Kidney (tissue), 14 donors: Measurements from ENCODE around the gene SLC25A21. TPM values are rescaled to one million over a fixed set of nuclear protein-coding genes. Genes with fewer than 3 reads are reported as not detected.

Experiments used
- DNase-seq, 5 donors: peaks; one replicate each; pipeline ENCODE4 v3.0.0-alpha.2; 2013 to 2020
- FAIRE-seq: peaks from 2 replicates; lab custom pipeline; 2012; peaks lifted over from hg19 to GRCh38; lab: Jason Lieb, UNC
- H3K27ac ChIP-seq, 2 donors: one replicate each; pipeline ENCODE4 v1.7.0; 2013; ENCODE audit warnings: low read depth in 2 of 2, low read length in 2 of 2, inconsistent platforms in 1 of 2
- H3K27me3 ChIP-seq: one replicate; pipeline ENCODE4 v1.7.1; 2013; ENCODE audit warnings: low read length, inconsistent platforms; ENCODE audit not compliant: control insufficient read depth, insufficient read depth
- H3K36me3 ChIP-seq, 3 donors: one replicate each; pipeline versions ENCODE4 v1.7.0 to v1.7.1; 2013; ENCODE audit warnings: low read length in 3 of 3, control low read depth in 1 of 3, inconsistent platforms in 1 of 3; ENCODE audit not compliant: insufficient read depth in 3 of 3, control insufficient read depth in 2 of 3
- H3K4me1 ChIP-seq, 3 donors: one replicate each; pipeline versions ENCODE4 v1.7.0 to v1.7.1; 2013; ENCODE audit warnings: low read length in 3 of 3, inconsistent platforms in 1 of 3, low read depth in 1 of 3; ENCODE audit not compliant: control insufficient read depth in 2 of 3, insufficient read depth in 2 of 3
- H3K4me3 ChIP-seq, 3 donors: one replicate each; pipeline versions ENCODE4 v1.7.0 to v1.8.1; 2013; ENCODE audit warnings: low read length in 3 of 3, control low read depth in 1 of 3, inconsistent platforms in 1 of 3
- H3K9ac ChIP-seq, 3 donors: one replicate each; pipeline versions ENCODE4 v1.7.0 to v1.7.1; 2013; ENCODE audit warnings: low read length in 3 of 3, control low read depth in 1 of 3, inconsistent platforms in 1 of 3
- H3K9me3 ChIP-seq, 3 donors: one replicate each; pipeline versions ENCODE4 v1.7.0 to v1.7.1; 2013; ENCODE audit warnings: low read length in 3 of 3, control low read depth in 1 of 3, inconsistent platforms in 1 of 3; ENCODE audit not compliant: control insufficient read depth in 2 of 3, insufficient read depth in 1 of 3
- CTCF ChIP-seq: IDR thresholded peaks from 3 replicates; pipeline ENCODE4 v1.5.1; 2012; ENCODE audit warnings: mild to moderate bottlenecking, moderate library complexity, borderline replicate concordance; ENCODE audit not compliant: insufficient read depth; ENCODE audit errors: extremely low read depth
- intact Hi-C: fragments of 100-400 bp; cut with DNase I; formaldehyde crosslinking; loops from one replicate; pipeline ENCODE4 v1.11.1; 2022
- microRNA-seq: library from miRNA; unstranded; fragments of <30 nt; microRNA quantifications from one replicate; pipeline ENCODE4 v1.2.0, GENCODE V29; 2020
- polyA plus RNA-seq: library from polyadenylated mRNA; stranded (reverse); fragments of 350-450 nt; fragmentation: Illumina TruSeq; extraction: RNeasy Lipid Tissue Mini Kit (QIAGEN cat#74804); gene quantifications from one replicate; pipeline ENCODE4 v1.2.3, GENCODE V29; 2014; ENCODE audit warnings: low read depth, low replicate concordance; ENCODE audit not compliant: insufficient read depth
- total RNA-seq: library from RNA; stranded (reverse); fragmentation: NEBNext Ultra II Directional; extraction: Animal tissue kit (Norgen Biotek cat#: 25700); gene quantifications from one replicate; pipeline ENCODE4 v1.2.1, GENCODE V29; 2021
- donor health status: control.
- donor health status: control.
- donor health status: control.
- donor health status: control.
- donor health status: control.
- donor health status: DM: yes; HTN: yes; CAD: no.
- donor health status: Normal renal cell carcinoma (clear cell type).

Gene SLC25A21
- total and polyA plus RNA-seq, 2 donors from 2014 or later, result 1.3 to 1.4 TPM

GRCh38 chr14:36633580-36633979 is 538.8 kb downstream of the SLC25A21 start:
- H3K4me3 ChIP-seq, result no peak overlapping the region
- intact Hi-C loops, result no loop called here
- H3K27me3 ChIP-seq, result no peaks in the 10 kb centered on the region
- no peaks in the 10 kb centered on the region for H3K4me1 ChIP-seq
- H3K9ac ChIP-seq, result no peak overlapping the region
- no peak for DNase-seq
- no peak overlapping the region for H3K27ac ChIP-seq
- no peak for TF ChIP-seq CTCF
- FAIRE-seq, result no peak
- H3K9me3 ChIP-seq, result no peaks in the 10 kb centered on the region
- H3K36me3 ChIP-seq, result no peaks in the 10 kb centered on the region

Small RNAs within 50 kb of the gene (microRNA-seq; reads per million reads assigned to microRNA genes)
- gene MIR4503, result not detected

Other genes starting within 250 kb of the SLC25A21 start
- 14.8 TPM for gene MIPOL1, start 25.3 kb upstream of the SLC25A21 start, total RNA-seq
- gene MIPOL1, start 25.3 kb upstream of the SLC25A21 start, polyA plus RNA-seq, result 4.4 TPM